Measurements from ENCODE around the gene CLIC3. TPM values are rescaled to one million over a fixed set of nuclear protein-coding genes. Genes with fewer than 3 reads are reported as not detected.

Gene CLIC3
- total RNA-seq, 1 experiment from 2014 or later: 4.2 TPM

DNA sequence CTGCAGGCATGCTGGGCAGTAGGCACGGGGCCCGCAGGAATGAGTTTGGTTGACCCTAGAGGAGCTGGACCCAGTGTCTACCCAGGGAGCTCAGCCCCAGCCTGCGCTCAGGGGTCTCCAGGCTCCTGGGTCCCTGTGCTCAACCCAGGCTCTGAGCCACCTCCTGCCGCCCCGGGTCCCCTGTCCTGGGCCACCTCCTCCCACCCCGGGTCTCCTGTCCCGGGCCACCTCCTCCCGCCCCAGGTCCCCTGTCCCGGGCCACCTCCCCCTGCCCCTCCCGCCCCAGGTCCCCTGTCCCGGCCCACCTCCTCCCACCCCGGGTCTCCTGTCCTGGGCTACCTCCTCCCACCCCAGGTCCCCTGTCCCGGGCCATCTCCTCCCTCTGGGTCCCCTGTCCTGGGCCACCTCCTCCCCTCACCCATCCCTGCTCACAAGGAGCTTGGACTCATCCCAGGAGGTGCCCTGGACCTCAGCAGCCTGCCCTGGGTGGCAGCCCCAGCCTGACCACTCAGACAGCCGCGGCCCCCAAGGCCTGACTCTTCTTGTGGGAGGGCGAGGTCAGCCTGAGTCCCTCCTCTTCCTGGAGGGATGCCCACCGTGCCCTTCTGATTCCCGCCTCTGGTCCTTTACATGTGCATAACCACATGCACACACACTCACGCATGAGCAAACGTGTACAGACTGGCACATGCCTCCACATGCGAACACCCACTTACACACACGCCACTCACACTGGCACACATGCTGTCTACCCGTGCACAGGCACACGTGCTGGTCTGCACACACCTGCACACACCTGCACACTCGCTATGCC is 41.9 kb downstream of the CLIC3 start:
- ChIA-PET CTCF (no interaction called here), POLR2A (interaction anchor here (1.0 kb wide), 1 partner anchor 10 kb away, joined by 3 read pairs; no protein-coding TSS in a partner anchor)

DNA sequence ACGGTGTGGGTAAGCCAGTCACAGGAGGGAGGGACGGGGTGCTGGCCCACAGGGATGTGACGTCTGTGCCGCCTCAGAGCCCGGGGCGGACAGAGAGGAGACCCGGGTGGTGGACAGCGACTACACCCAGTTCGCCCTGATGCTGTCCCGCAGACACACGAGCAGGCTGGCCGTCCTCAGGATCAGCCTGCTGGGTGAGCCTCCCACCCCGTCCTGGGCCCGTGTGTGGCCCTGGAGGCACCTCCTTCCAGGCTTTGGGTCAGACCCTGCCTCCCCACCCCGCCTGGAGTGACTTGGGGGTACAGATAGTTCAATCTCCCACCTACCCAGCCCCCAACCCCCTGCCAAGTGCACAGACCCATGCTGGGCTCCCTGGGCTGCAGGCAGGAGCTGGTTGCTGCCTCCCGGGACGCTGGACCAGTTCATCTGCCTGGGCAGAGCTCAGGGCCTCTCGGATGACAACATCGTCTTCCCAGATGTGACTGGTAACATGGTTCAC is 42.5 kb downstream of the CLIC3 start:
- TF ChIP-seq, protein P1, sequence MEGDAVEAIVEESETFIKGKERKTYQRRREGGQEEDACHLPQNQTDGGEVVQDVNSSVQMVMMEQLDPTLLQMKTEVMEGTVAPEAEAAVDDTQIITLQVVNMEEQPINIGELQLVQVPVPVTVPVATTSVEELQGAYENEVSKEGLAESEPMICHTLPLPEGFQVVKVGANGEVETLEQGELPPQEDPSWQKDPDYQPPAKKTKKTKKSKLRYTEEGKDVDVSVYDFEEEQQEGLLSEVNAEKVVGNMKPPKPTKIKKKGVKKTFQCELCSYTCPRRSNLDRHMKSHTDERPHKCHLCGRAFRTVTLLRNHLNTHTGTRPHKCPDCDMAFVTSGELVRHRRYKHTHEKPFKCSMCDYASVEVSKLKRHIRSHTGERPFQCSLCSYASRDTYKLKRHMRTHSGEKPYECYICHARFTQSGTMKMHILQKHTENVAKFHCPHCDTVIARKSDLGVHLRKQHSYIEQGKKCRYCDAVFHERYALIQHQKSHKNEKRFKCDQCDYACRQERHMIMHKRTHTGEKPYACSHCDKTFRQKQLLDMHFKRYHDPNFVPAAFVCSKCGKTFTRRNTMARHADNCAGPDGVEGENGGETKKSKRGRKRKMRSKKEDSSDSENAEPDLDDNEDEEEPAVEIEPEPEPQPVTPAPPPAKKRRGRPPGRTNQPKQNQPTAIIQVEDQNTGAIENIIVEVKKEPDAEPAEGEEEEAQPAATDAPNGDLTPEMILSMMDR (IDR thresholded peaks at IDR 0.05; ENCODE audit: unreplicated experiment): no peak
- CTCF ChIA-PET: interaction anchor here (1.6 kb wide), 1 partner anchor 8 kb away, joined by 3 read pairs; no protein-coding TSS in a partner anchor
- Mint-ChIP-seq H3K36me3 (ENCODE audit: insufficient read depth, unreplicated experiment) (no peaks in the 10 kb centered on the region), H3K4me1 (ENCODE audit: insufficient read depth, unreplicated experiment) (no peaks in the 10 kb centered on the region), H3K4me3 (ENCODE audit: unreplicated experiment) (no peak overlapping the region), H3K27me3 (ENCODE audit: insufficient read depth, unreplicated experiment) (no peaks in the 10 kb centered on the region), H3K9me3 (ENCODE audit: unreplicated experiment) (peaks cover 10% of the 10 kb centered on the region), H3K27ac (ENCODE audit: low read depth, unreplicated experiment) (no peak overlapping the region)
- no peak for DNase-seq (ENCODE audit: unreplicated experiment)
- intact Hi-C loops (cut with micrococcal nuclease): no loop called here
- POLR2A ChIA-PET: no interaction called here
- no TSS peak for BruUV-seq (replicated peaks)

More for the DNA sequence above, 41.9 kb downstream of the CLIC3 start:
- no peaks in the 10 kb centered on the region for H3K27me3 Mint-ChIP-seq (ENCODE audit: insufficient read depth, unreplicated experiment)
- H3K27ac Mint-ChIP-seq (ENCODE audit: low read depth, unreplicated experiment): no peak overlapping the region
- H3K4me1 Mint-ChIP-seq (ENCODE audit: insufficient read depth, unreplicated experiment): no peaks in the 10 kb centered on the region
- intact Hi-C loops (cut with micrococcal nuclease): no loop called here
- no peaks in the 10 kb centered on the region for H3K36me3 Mint-ChIP-seq (ENCODE audit: insufficient read depth, unreplicated experiment)
- no peak overlapping the region for H3K4me3 Mint-ChIP-seq (ENCODE audit: unreplicated experiment)
- no TSS peak for BruUV-seq (replicated peaks)
- TF ChIP-seq, protein P1 (IDR thresholded peaks at IDR 0.05; ENCODE audit: unreplicated experiment): no peak
- H3K9me3 Mint-ChIP-seq (ENCODE audit: unreplicated experiment): peaks cover 10% of the 10 kb centered on the region
- no peak for DNase-seq (ENCODE audit: unreplicated experiment)

DNA sequence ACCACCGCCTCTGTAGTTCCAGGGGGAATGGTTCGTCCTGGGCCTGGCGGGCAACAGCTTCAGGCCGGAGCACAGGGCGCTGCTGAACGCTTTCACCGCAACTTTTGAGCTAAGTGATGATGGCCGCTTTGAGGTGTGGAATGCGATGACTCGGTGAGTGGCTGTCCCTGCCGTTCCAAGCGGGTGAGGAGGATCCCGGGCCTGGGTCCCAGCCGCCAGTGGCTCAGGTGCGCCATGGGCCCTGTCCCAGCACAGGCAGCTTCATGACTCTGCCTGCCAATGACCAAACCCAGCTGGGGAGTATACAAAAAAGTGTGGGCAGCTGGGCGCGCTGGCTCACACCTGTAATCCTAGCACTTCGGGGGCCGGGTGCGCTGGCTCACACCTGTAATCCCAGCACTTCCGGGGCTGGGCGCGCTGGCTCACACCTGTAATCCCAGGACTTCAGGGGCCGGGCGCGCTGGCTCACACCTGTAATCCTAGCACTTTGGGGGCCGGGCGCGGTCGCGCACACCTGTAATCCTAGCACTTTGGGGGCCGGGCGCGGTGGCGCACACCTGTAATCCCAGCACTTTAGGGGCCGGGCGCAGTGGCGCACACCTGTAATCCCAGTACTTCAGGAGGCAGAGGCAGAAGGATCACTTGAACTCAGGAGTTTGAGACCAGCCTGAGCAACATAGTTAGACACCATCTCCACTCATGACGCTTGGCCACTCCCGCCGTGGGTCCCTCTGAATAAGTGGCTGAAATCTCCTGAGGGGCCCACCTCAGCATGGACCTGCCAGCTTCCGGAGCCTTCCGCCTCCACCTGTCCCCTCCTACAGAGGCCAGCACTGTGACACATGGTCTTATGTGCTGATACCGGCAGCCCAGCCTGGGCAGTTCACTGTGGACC is 43.2 kb downstream of the CLIC3 start:
- intact Hi-C loops (cut with micrococcal nuclease): no loop called here
- DNase-seq (ENCODE audit: unreplicated experiment): no peak
- ChIA-PET CTCF (interaction anchor here (1.6 kb wide), 1 partner anchor 9 kb away, joined by 3 read pairs; no protein-coding TSS in a partner anchor), POLR2A (interaction anchor here (0.6 kb wide), 1 partner anchor 176 kb away, joined by 4 read pairs; no protein-coding TSS in a partner anchor)
- H3K9me3 Mint-ChIP-seq (ENCODE audit: unreplicated experiment): peaks cover 10% of the 10 kb centered on the region
- no peaks in the 10 kb centered on the region for H3K4me1 Mint-ChIP-seq (ENCODE audit: insufficient read depth, unreplicated experiment)
- H3K4me3 Mint-ChIP-seq (ENCODE audit: unreplicated experiment): no peak overlapping the region
- no TSS peak for BruUV-seq (replicated peaks)
- no peaks in the 10 kb centered on the region for H3K36me3 Mint-ChIP-seq (ENCODE audit: insufficient read depth, unreplicated experiment)
- H3K27ac Mint-ChIP-seq (ENCODE audit: low read depth, unreplicated experiment): no peak overlapping the region
- TF ChIP-seq, protein P1 (IDR thresholded peaks at IDR 0.05; ENCODE audit: unreplicated experiment): no peak
- H3K27me3 Mint-ChIP-seq (ENCODE audit: insufficient read depth, unreplicated experiment): no peaks in the 10 kb centered on the region
